Mesenchymal stem cell (in vitro differentiated cells and primary cell): Measurements from ENCODE around the gene GGPS1.

Experiments used
- DNase-seq: peaks from one replicate; pipeline ENCODE4 v3.0.0-alpha.2; 2013
- H2AFZ ChIP-seq: one replicate; pipeline ENCODE4 v1.6.1; 2013; ENCODE audit warnings: low read depth, mild to moderate bottlenecking, control low read depth, inconsistent platforms, low read length, moderate library complexity
- H2AK5ac ChIP-seq: 2 replicates; pipeline ENCODE4 v1.6.1; 2013; ENCODE audit warnings: low read length, moderate library complexity, mild to moderate bottlenecking, inconsistent platforms; ENCODE audit not compliant: severe bottlenecking
- H2BK120ac ChIP-seq: one replicate; pipeline ENCODE4 v1.6.1; 2013; ENCODE audit warnings: low read depth, mild to moderate bottlenecking, inconsistent platforms, low read length, moderate library complexity
- H2BK12ac ChIP-seq, 2 experiments: one replicate each; pipeline ENCODE4 v1.6.1; 2013; ENCODE audit warnings: inconsistent platforms in 2 of 2, low read length in 2 of 2, mild to moderate bottlenecking in 2 of 2, moderate library complexity in 2 of 2, control low read depth in 1 of 2
- H2BK15ac ChIP-seq: one replicate; pipeline ENCODE4 v1.6.1; 2013; ENCODE audit warnings: mild to moderate bottlenecking, low read depth, inconsistent platforms; ENCODE audit not compliant: poor library complexity, severe bottlenecking
- H2BK5ac ChIP-seq: 2 replicates; pipeline ENCODE4 v1.6.1; 2013; ENCODE audit warnings: low read depth, mild to moderate bottlenecking, low read length, control low read depth, inconsistent platforms; ENCODE audit not compliant: poor library complexity, severe bottlenecking
- H3K14ac ChIP-seq, 2 experiments: one replicate each; pipeline ENCODE4 v1.6.1; 2013; ENCODE audit warnings: inconsistent platforms in 2 of 2, low read length in 2 of 2, control low read depth in 1 of 2, mild to moderate bottlenecking in 1 of 2, moderate library complexity in 1 of 2
- H3K18ac ChIP-seq, 2 experiments: one replicate each; pipeline ENCODE4 v1.6.1; 2013; ENCODE audit warnings: inconsistent platforms in 2 of 2, low read length in 2 of 2, control low read depth in 1 of 2, low read depth in 1 of 2, mild to moderate bottlenecking in 1 of 2
- H3K23ac ChIP-seq, 2 experiments: one replicate each; pipeline ENCODE4 v1.6.1; 2013; ENCODE audit warnings: inconsistent platforms in 2 of 2, low read length in 2 of 2, mild to moderate bottlenecking in 2 of 2, moderate library complexity in 2 of 2, control low read depth in 1 of 2
- H3K27ac ChIP-seq: 2 replicates; pipeline ENCODE4 v1.5.1; 2013; ENCODE audit warnings: mild to moderate bottlenecking, moderate library complexity, low read length, control low read depth, inconsistent platforms; ENCODE audit not compliant: poor library complexity, severe bottlenecking
- H3K27me3 ChIP-seq, 2 experiments: 2 replicates each; pipeline versions ENCODE4 v1.6.1 to v1.7.0; 2013; ENCODE audit warnings: low read length in 2 of 2, mild to moderate bottlenecking in 2 of 2, moderate library complexity in 2 of 2, control low read depth in 1 of 2, inconsistent platforms in 1 of 2; ENCODE audit not compliant: control insufficient read depth in 1 of 2, insufficient read depth in 1 of 2
- H3K36me3 ChIP-seq, 2 experiments: 2 replicates each; pipeline versions ENCODE4 v1.6.1 to v1.7.0; 2013; ENCODE audit warnings: low read length in 2 of 2, control low read depth in 1 of 2, inconsistent platforms in 1 of 2, low read depth in 1 of 2, mild to moderate bottlenecking in 1 of 2; ENCODE audit not compliant: insufficient read depth in 2 of 2, control insufficient read depth in 1 of 2
- H3K4ac ChIP-seq, 2 experiments: one replicate each; pipeline ENCODE4 v1.6.1; 2013; ENCODE audit warnings: inconsistent platforms in 2 of 2, low read length in 2 of 2, mild to moderate bottlenecking in 2 of 2, moderate library complexity in 2 of 2, control low read depth in 1 of 2, low read depth in 1 of 2
- H3K4me1 ChIP-seq: 2 replicates; pipeline ENCODE4 v1.6.1; 2013; ENCODE audit warnings: low read depth, low read length, control low read depth; ENCODE audit not compliant: control insufficient read depth, insufficient read depth
- H3K4me2 ChIP-seq: 2 replicates; pipeline ENCODE4 v1.6.1; 2013; ENCODE audit warnings: low read length, mild to moderate bottlenecking, inconsistent platforms; ENCODE audit not compliant: poor library complexity, severe bottlenecking
- H3K4me3 ChIP-seq, 2 experiments: 2 replicates each; pipeline versions ENCODE4 v1.5.1 to v1.7.0; 2013; ENCODE audit warnings: low read length in 2 of 2, mild to moderate bottlenecking in 2 of 2, control low read depth in 1 of 2, low read depth in 1 of 2; ENCODE audit not compliant: insufficient read depth in 1 of 2
- H3K79me1 ChIP-seq: replicated peaks from 2 replicates; pipeline ENCODE4 v1.6.1; 2013; ENCODE audit warnings: mild to moderate bottlenecking, control low read depth, low read length, inconsistent platforms; ENCODE audit not compliant: poor library complexity, severe bottlenecking
- H3K9ac ChIP-seq: 2 replicates; pipeline ENCODE4 v1.7.0; 2013; ENCODE audit warnings: mild to moderate bottlenecking, low read length, moderate library complexity
- H3K9me3 ChIP-seq: 2 replicates; pipeline ENCODE4 v1.7.0; 2013; ENCODE audit warnings: mild to moderate bottlenecking, low read length; ENCODE audit not compliant: control insufficient read depth
- H4K8ac ChIP-seq: one replicate; pipeline ENCODE4 v1.6.1; 2013; ENCODE audit warnings: inconsistent platforms, mild to moderate bottlenecking, low read length, moderate library complexity
- H4K91ac ChIP-seq: one replicate; pipeline ENCODE4 v1.6.1; 2013; ENCODE audit warnings: mild to moderate bottlenecking, low read length, inconsistent platforms
- WGBS: methylation state at CpG from one replicate; pipeline ENCODE4 v1.1.7; 2013; ENCODE audit warnings: mixed read lengths; 5-methylcytosine and 5-hydroxymethylcytosine counted together

GGPS1 gene

GRCh38 chr1:235315173-235315572 is 13.2 kb upstream of the GGPS1 start:
- no peak overlapping the region for H3K9ac ChIP-seq
- H2AFZ ChIP-seq: no peak overlapping the region
- H3K18ac ChIP-seq: no peak overlapping the region
- H2BK5ac ChIP-seq: no peak overlapping the region
- H3K4me1 ChIP-seq: peaks cover 6% of the 10 kb centered on the region
- H3K23ac ChIP-seq: peak overlapping the region in 1 of 2 experiments; percentile 80
- no peak overlapping the region for H2BK12ac ChIP-seq
- H3K4me3 ChIP-seq: no peak overlapping the region
- H3K14ac ChIP-seq: no peak overlapping the region
- H2AK5ac ChIP-seq: no peak overlapping the region
- H4K91ac ChIP-seq: no peak overlapping the region
- no peak for DNase-seq
- no peaks in the 10 kb centered on the region for H3K79me1 ChIP-seq
- H2BK15ac ChIP-seq: no peak overlapping the region
- peaks cover 10 to 11% of the 10 kb centered on the region in 2 experiments for H3K36me3 ChIP-seq
- no peak overlapping the region for H3K27ac ChIP-seq
- no peak overlapping the region for H2BK120ac ChIP-seq
- 100% methylated on average over 2 of the region's 5 CpGs for whole genome bisulfite sequencing
- H4K8ac ChIP-seq: no peak overlapping the region
- H3K4ac ChIP-seq: no peak overlapping the region
- H3K4me2 ChIP-seq: no peak overlapping the region
- H3K9me3 ChIP-seq: no peaks in the 10 kb centered on the region
- no peaks in the 10 kb centered on the region for H3K27me3 ChIP-seq

GRCh38 chr1:235315735-235316134 is 12.6 kb upstream of the GGPS1 start:
- no peak overlapping the region for H2AK5ac ChIP-seq
- H2AFZ ChIP-seq: no peak overlapping the region
- DNase-seq: no peak
- H4K91ac ChIP-seq: no peak overlapping the region
- no peak overlapping the region for H3K18ac ChIP-seq
- H2BK12ac ChIP-seq: no peak overlapping the region
- no peaks in the 10 kb centered on the region for H3K79me1 ChIP-seq
- peaks cover 6% of the 10 kb centered on the region for H3K4me1 ChIP-seq
- no peak overlapping the region for H3K9ac ChIP-seq
- no peak overlapping the region for H2BK5ac ChIP-seq
- H3K36me3 ChIP-seq: peaks cover 10 to 11% of the 10 kb centered on the region in 2 experiments
- H2BK15ac ChIP-seq: no peak overlapping the region
- H3K14ac ChIP-seq: no peak overlapping the region
- no peak overlapping the region for H3K27ac ChIP-seq
- H2BK120ac ChIP-seq: no peak overlapping the region
- H3K4ac ChIP-seq: no peak overlapping the region
- no peak overlapping the region for H4K8ac ChIP-seq
- no peak overlapping the region for H3K4me3 ChIP-seq
- no peaks in the 10 kb centered on the region for H3K9me3 ChIP-seq
- WGBS: no CpG with 5 or more reads among the region's 4 CpGs
- no peaks in the 10 kb centered on the region for H3K27me3 ChIP-seq
- no peak overlapping the region for H3K23ac ChIP-seq
- H3K4me2 ChIP-seq: no peak overlapping the region

GRCh38 chr1:235317168-235317567 is 11.2 kb upstream of the GGPS1 start:
- Histone ChIP-seq H4K8ac (no peak overlapping the region), H2BK5ac (no peak overlapping the region), H3K4me2 (no peak overlapping the region), H3K27me3 (no peaks in the 10 kb centered on the region), H3K14ac (no peak overlapping the region), H3K4me3 (no peak overlapping the region), H3K4ac (no peak overlapping the region), H3K9me3 (no peaks in the 10 kb centered on the region), H2AK5ac (no peak overlapping the region), H3K79me1 (no peaks in the 10 kb centered on the region), H3K27ac (no peak overlapping the region), H2BK120ac (no peak overlapping the region), H2AFZ (no peak overlapping the region), H2BK12ac (no peak overlapping the region), H3K18ac (no peak overlapping the region), H3K23ac (no peak overlapping the region), H3K9ac (peak overlapping the region; percentile 43), H2BK15ac (no peak overlapping the region), H4K91ac (no peak overlapping the region), H3K36me3 (peaks cover 10 to 14% of the 10 kb centered on the region in 2 experiments), H3K4me1 (peaks cover 7% of the 10 kb centered on the region)
- no peak for DNase-seq
- WGBS: 100% methylated on average over 1 of the region's 1 CpG

GRCh38 chr1:235319255-235319654 is 9.1 kb upstream of the GGPS1 start:
- no peak overlapping the region for H3K23ac ChIP-seq
- no peak overlapping the region for H3K14ac ChIP-seq
- H3K27ac ChIP-seq: no peak overlapping the region
- no peak overlapping the region for H4K8ac ChIP-seq
- H4K91ac ChIP-seq: no peak overlapping the region
- H2BK15ac ChIP-seq: no peak overlapping the region
- DNase-seq: no peak
- H2BK5ac ChIP-seq: no peak overlapping the region
- H3K4me3 ChIP-seq: no peak overlapping the region
- H3K27me3 ChIP-seq: no peaks in the 10 kb centered on the region
- no peak overlapping the region for H2AFZ ChIP-seq
- peaks cover 7% of the 10 kb centered on the region for H3K4me1 ChIP-seq
- no peak overlapping the region for H2BK120ac ChIP-seq
- H3K79me1 ChIP-seq: no peaks in the 10 kb centered on the region
- no peak overlapping the region for H3K4ac ChIP-seq
- H3K36me3 ChIP-seq: peaks cover 10 to 20% of the 10 kb centered on the region in 2 experiments
- WGBS: 100% methylated on average over 1 of the region's 2 CpGs
- H3K9me3 ChIP-seq: no peaks in the 10 kb centered on the region
- H3K18ac ChIP-seq: no peak overlapping the region
- no peak overlapping the region for H3K9ac ChIP-seq
- no peak overlapping the region for H2BK12ac ChIP-seq
- H2AK5ac ChIP-seq: no peak overlapping the region
- H3K4me2 ChIP-seq: no peak overlapping the region
